Hematopoietic multipotent progenitor cell treated with erythropoietin and hydrocortisone succinate and interleukin-3 and kit ligand, for 15 days (in vitro differentiated cells): ENCODE results near the gene LZTR1.
A peak's percentile ranks its signal among the peaks of the same experiment; 100 is the strongest.
"Not testable (repeated sequence)": the region's sequence is repeated elsewhere in the genome, so short reads cannot be mapped to it uniquely, and the experiment has no call there.

ENCODE experiments used
- DNase-seq: peaks from one replicate; pipeline ENCODE4 v3.0.0-alpha.2; 2015; ENCODE audit warnings: low spot score

LZTR1 gene

DNA sequence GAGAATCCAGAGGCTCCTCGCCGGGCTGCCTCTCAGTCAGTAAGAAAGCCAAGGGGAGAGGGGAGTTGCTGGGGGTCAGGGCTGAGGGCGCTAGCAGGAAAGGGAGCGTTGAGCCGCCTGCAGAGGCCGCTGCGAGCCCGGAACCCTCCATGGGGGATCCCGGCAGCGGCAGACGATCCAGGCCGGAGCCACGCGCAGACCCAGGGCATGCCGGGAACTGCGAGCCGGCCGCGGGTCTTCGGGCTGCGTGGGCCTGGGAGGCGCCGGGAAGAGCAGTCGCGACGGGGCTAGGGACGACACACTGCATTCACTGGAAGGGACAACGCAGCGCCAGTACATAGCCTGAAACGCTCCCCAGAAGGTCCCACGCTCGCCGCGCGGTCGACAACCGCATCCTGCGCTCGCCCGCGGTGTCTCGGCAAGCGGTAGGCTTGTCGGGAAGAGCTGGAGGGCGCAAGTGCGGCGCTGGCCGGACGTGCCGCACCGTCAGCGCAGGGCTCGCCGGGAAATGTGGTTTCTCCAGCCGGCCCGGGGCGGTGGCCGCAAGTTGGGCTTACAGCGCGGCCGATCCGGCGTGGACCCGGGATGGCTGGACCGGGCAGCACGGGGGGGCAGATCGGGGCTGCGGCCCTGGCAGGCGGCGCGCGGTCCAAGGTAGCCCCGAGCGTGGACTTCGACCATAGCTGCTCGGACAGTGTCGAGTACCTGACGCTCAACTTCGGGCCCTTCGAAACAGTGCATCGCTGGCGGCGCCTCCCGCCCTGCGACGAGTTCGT, at the start of gene LZTR1:
Gene LZTR1, plus strand, starts transcription at position 511 of the 776 bp plus-strand sequence. Its CDS starts 75 bp downstream, at position 586.
- peak; percentile 76 for DNase-seq

DNA sequence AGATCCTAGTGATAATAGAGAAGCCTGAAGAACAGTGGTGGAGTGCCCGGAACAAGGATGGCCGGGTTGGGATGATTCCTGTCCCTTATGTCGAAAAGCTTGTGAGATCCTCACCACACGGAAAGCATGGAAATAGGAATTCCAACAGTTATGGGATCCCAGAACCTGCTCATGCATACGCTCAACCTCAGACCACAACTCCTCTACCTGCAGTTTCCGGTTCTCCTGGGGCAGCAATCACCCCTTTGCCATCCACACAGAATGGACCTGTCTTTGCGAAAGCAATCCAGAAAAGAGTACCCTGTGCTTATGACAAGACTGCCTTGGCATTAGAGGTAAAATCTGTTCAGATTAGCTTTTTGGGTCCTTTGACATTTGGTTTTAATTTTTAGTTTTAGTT, 48.2 kb upstream of the LZTR1 start:
- DNase-seq = no peak

DNA sequence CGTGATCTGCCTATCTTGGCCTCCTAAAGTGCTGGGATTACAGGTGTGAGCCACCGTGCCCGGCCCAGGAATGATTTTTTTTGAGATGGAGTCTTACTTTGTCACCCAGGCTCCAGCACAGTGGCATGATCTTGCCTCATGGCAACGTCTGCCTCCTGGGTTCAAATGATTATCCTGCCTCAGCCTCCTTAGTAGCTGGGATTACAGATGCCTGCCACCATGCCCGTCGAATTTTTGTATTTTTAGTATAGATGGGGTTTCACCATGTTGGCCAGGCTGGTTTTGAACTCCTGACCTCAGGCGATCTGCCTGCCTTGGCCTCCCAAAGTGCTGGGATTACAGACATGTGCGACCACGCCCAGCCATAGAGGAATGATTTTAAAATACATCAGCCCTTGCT, 47.0 kb upstream of the LZTR1 start:
- not testable (repeated sequence) for DNase-seq

DNA sequence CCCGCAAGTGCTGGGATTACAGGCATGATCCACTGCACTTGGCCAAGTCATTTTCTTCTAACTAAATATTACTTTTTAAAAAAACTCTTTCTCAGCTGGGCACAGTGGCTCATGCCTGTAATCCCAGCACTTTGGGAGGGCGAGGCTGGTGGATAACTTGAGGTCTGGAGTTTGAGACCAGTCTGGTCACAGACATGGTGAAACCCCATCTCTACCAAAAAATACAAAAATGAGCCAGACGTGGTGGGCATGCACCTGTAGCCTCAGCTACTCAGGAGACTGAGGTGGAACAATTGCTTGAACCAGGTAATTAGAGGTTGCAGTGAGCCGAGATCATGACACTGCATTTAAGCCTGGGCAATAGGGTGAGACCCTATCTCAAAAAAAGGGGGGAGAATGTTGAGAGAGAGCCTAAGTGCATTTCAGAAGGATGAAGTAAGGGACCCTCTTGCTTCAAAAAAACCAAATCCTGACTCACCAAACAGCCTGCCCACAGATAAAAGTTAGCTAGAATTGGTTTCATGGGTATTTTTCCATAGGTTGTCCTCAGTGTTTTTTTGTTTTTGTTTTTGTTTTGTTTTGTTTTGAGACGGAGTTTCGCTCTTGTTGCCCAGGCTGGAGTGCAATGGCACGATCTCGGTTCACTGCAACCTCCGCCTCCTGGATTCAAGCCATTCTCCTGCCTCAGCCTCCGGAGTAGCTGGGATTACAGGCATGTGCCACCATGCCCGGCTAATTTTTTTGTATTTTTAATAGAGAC, 46.1 kb upstream of the LZTR1 start:
- not testable (repeated sequence) for DNase-seq

DNA sequence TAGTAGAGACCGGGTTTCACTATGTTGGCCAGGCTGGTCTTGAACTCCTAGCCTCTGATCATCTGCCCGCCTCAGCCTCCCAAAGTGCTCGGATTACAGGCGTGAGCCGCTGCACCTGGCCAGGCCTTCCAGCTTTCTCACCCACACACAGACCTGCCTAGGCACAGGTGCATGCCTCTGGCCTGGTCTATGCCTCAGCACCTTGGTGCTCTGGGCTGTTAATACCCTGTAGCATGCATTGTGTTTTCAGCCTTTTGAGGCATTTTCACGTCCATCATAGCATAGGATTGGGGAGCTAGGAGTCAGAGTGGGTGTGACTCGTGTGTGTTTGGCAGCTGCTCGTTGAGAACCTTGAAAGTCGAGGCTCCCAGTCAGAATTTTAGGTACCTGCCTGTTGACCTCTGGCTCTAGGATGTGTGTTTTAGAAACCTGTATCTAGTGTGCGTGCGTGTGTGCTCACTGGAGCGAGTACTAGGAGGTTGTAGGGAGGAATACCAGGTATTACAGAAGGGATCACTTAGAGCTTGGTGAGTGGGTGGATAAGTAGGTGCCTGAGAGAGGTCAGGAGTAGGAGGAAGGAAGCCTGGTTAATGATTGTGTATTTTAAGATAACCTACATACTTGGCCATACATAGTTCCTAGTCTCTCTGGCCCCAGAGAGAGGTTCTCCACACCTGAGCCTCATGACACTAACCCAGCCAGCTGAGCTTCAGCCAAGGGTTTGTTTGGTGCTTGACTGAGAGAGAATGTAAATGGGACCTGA, 44.9 kb upstream of the LZTR1 start:
- DNase-seq = no peak

DNA sequence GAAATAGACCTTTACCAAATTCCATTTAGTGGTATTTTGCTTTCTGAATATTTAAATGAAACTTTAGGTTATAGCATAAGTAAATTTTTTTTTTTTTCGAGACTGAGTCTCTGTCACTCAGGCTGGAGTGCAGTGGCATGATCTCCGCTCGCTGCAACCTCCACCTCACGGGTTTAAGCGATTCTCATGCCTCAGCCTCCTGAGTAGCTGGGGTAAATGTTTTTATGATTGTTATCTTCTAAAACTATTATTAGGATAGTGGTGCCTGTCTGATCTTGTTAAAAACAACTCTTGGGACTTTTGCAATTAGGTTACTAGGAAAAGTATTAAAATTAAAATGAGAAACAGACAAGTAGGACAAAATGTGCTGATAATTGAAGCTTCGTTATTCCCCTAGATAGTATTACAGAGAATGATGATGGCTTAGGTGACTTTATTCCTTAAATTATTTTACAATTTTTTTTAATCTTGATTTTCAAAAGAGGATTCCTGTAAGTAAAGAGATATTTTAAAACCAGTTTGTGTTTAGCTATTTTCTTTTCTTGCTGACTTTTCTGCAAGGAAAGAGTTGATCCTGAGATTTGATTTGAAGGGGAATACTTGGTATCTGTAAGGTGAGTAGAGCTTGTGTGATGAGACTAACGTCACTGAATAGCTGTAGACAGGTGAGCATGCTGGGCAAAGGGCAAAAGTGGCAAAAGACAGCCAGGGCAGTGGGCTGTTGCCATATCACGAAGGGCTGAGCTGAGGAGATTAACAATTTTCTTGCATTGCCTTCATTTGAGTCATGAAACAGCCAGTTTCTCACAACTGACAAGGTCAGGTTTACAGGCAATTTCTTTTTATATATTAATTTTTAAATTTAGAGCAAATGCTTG, 44.1 kb upstream of the LZTR1 start:
- no peak for DNase-seq

DNA sequence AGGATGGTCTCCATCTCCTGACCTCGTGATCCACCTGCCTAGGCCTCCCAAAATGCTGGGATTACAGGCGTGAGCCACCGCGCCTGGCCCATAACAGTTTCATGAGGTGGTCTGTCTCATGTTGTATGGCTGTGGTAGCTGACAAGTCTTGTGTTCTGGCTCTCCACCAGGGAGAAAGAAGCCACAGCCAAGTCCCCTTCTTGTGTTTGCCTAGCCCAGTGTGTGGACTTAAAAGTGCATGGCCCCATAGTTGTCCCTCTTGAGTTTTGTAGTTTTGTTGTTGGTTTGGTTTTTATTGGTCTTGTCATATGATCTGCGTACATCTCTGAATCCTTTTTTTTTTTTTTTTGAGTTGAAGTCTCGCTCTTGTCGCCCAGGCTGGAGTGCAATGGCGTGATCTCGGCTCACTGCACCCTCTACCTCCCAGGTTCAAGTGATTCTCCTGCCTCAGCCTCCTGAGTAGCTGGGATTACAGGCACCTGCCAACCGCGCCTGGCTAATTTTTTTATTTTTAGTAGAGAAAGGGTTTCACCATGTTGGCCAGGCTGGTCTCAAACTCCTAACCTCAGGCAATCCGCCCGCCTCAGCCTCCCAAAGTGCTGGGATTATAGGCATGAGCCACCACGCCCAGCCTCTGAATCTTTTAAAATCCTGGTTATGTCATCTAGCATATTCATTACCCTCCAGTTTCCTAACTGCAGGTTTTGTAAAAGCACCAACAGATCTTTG, 42.5 kb upstream of the LZTR1 start:
- not testable (repeated sequence) for DNase-seq

DNA sequence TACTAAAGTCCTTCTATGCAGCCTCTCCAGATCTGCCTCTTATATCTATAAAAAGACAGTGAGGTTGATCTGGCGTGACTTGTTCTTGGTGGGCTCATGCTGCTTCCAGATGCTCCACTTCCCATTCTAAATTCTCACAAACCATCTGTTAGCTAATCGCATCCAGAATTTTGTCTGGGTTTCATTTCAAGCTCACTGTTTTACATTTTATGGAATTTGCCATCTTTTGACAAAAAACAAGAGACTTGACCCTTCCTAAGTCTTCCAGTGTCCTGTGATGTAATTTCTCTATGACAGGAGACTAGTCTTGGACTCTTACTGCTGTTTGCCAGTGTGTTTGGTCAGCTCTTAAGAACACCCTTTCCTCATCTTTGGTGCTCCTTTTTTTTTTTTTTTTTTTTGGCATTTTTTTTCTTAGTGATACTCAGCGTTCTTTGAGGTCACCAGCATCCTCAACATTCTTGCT, 41.9 kb upstream of the LZTR1 start:
- DNase-seq = no peak

DNA sequence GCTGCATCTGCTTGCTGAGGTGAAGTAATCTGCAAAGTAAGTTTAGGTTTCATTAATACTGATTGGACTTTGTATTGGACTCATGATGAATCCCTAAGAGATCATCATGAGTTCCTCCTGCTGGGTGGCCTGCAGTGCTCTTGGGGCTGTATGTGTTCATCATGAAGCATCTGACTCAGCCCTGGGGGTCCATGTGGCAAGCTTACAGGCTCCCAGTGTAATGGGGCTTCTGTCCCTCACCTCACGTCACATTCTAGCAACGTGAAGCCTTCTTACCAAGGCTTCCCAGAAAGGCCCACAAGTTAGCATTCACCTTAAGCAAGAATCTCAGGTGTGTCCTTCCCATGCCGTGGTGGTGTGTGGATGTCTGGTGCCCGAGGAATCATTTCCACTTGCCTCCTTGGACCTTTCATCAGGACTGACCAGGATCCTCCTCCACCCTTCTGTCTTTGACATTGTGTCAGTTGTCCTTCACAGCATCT, 41.2 kb upstream of the LZTR1 start:
- DNase-seq = no peak

DNA sequence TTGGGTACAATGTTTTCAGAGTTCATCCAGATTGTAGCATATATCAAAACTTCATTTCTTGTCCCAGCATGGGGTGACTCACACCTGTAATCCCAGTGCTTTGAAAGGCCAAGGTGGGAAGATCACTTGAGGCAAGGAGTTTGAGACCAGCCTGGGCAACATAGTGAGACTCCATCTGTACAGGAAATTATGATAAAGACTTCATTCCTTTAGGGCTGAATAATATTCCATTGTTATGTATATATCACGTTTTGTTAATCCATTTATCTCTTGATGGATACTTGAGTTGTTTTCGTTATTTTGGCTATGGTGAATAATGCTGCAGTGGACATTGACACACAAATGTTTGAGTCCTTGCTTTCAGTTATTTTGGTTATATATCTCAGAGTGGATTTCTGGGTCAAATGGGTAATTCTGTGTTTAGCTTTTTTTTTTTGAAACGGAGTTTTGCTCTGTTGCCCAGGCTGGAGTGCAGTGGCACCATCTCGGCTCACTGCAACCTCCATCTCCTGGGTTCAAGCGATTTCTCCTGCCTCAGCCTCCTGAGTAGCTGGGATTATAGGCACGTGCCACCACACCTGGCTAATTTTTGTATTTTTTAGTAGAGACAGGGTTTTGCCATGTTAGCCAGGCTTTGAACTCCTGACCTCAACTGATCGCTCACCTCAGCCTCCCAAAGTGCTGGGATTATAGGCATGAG, 39.7 kb upstream of the LZTR1 start:
- DNase-seq = not testable (repeated sequence)

DNA sequence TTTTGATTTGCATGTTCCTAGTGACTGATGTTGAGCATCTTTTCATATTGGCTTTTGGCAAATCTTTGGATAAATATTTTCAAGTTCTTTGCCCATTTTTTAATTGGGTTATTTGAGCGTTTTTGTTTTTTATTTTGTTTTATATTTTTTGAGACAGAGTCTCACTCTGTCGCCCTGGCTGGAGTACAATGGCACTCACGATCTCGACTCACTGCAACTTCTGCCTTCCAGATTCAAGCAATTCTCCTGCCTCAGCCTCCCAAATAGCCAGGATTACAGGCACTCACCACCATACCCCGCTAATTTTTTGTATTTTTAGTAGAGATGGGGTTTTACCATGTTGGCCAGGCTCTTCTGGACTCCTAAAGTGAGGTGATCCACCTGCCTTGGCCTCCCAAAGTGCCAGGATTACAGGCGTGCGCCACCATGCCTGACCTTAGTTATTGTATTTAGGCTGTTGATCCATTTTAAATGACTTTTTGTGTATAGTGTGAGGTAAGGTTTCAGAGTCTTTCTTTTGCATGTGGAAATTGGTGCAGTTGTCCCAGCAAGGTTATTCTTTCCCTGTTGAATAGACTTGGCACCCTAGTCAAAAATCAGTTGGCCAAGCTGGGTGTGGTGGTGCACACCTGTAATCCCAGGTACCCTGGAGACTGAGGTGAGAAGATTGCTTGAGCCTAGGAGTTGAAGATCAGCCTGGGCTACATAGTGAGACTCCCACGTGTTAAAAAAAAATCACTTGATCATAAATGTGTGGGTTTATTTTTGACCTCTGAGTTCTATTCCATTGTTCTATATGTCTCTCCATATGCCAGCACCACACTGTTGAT, 38.8 kb upstream of the LZTR1 start:
- DNase-seq = no peak

DNA sequence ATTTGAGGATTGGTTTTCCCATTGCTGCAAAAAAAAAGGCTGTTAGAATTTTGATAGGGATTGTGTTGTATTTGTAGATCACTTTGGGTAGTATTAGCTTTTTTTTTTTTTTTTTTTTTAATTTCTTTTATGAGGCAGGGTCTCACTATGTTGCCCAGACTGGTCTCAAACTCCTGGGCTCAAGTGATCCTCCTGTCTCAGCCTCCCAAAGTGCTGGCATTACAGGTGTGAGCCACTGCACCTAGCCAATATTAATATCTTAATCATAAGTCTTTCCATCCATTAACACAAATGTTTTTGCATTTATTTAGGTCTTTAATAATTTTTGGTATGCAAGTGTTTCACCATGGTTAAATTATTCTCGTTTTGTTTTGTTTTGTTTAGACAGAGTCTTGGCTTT, 38.1 kb upstream of the LZTR1 start:
- DNase-seq = no peak

DNA sequence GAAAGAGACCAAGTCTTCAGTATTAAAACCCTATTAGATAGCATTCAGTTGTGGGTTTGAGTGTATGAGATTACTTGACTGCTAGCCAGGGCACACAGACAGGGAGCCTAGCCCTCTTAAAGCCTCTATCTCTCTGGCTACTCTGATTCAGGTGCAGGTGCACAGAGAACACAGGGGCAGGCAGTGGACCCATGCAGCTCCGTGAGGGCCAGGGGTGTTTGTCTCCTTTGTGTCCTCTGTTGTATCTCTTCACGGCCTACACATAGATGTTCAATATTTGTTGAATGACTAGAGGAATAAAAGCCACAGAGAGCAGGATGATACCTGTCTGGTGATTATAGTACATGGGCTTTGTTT, 36.5 kb upstream of the LZTR1 start:
- DNase-seq = no peak

DNA sequence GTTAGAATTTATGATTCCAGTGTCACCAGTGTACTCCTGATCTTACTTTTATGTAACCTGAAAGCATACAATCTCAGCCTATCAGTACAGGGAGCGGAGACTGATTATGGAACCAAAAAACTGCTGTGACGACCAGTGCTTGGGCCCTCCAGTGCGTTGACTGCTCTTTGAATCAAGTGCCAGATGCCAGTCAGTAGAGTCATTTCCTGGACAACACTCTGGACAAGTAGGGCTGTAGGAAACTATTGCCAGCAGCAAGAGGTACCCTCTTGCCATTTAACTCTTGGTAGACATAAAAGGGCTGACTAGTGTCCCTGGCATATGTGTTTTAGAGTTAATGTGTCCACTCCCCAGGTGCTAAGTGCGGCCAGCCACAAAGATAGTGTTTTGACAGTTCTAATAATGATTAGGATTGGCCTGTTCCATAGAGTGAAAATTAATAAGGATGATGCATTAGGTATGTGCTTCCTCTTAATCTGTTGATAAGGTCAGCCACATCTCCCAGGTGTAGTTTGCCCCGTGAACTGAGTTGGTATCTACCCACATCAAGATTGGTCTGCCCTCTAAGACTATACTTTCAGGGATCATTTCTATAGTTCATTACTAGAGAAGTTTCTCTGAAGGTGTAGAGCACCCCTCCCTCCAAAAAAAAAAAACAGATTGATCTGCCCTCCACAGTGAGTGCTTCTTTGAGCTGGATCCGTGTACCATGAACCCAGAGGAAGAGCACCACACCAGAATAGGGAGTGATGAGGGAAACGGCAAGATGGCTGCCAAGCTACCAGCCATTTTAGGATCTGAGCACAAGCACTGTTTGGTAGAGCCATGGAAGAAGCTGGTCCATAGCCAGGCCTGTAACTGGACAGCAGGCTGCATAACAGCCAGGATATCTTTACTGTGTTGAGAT, 35.8 kb upstream of the LZTR1 start:
- no peak for DNase-seq

DNA sequence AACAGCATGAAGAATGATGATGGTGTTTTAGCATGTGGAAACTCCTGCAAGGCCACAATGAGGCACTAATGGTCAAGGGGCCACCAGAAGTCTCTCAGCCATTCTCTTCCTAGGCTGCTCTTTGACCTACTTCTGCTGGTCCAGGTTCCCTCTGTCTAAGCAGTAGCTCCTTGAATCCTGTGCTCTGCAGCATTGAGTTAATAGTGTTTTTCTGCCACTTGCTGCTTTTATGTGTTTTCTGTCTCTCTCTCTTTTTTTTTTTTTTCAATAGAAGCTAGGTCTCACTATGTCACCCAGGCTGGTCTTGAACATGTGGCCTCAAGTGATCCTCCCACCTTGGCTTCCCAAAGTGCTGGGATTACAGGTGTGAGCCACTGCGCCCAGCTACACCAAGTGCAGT, 35.1 kb upstream of the LZTR1 start:
- no peak for DNase-seq

DNA sequence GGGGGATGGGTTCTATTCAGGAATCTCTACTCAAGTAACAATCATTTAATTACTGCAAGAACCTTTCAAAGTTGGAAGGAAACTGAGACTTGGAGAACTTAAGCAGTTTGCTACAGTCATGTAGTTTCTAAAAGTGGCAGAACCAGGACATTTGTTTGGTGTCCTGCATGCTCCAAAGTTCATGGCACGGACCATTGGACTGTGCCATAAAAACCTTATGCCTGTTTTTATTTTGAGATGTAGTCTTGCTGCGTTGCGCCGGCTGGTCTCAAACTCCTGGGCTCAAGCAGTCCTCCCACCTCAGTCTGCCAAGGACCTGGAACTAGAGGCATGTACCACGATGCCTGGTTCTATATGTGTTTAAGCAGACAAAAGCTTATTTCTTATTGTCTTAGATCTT, 33.6 kb upstream of the LZTR1 start:
- no peak for DNase-seq

DNA sequence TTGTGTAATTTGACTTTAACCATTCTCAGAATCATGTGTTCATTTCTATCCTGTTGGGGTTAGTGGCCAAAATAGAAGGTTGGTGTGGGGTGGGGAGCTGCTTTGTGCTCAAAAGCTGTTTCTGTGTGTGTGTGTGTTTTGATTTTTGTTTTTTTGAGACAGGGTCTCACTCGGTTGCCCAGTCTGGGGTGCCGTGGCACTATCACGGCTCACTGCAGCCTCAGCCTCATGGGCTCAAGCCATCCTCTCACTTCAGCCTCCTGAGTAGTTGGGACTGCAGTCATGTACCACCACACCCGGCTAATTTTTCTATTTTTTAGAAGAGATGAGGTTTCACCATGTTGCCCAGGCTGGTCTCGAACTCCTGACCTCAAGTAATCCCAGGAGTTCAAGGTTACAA, 33.1 kb upstream of the LZTR1 start:
- DNase-seq = no peak

DNA sequence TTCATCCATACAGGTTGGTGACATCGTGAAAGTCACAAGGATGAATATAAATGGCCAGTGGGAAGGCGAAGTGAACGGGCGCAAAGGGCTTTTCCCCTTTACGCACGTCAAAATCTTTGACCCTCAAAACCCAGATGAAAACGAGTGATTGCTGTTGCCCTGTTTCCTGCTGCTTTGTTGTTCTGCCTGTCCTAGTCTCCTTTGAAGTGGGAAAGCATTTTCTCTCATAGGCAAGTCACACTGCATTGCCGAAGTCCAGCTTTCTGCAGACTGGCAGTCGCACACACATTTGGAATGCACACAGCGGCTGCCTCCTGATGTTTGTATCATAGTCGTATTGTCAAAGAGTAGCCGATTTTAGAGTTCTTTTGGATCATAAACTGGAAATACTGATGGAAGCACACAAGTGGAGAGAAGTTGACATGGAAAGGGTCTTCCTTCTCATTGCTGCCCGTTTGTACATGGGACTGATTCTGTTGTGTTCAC, 32.4 kb upstream of the LZTR1 start:
- no peak for DNase-seq
